Measurements from ENCODE around the gene RAB1B.

Gene RAB1B

GRCh38 chr11:66259956-66260355 lies 8.5 kb upstream of the RAB1B start:
- Mint-ChIP-seq H3K36me3 (ENCODE audit: low read depth) (peaks cover 37% of the 10 kb centered on the region), H3K27me3 (ENCODE audit: low read depth) (peaks cover 4% of the 10 kb centered on the region), H3K4me1 (peaks cover 21% of the 10 kb centered on the region), H3K9me3 (no peaks in the 10 kb centered on the region), H3K27ac (peak overlapping the region in 1 of 3 experiments; percentile 68), H3K4me3 (peak overlapping the region; percentile 62 to 93 (median 92))
- no peak for TF ChIP-seq CTCF (IDR thresholded peaks at IDR 0.05; ENCODE audit: unreplicated experiment in 3 of 3)

- H3K36me3 Mint-ChIP-seq (ENCODE audit: low read depth) = peaks cover 37% of the 10 kb centered on the region
- peaks cover 20% of the 10 kb centered on the region for H3K4me1 Mint-ChIP-seq
- TF ChIP-seq CTCF (IDR thresholded peaks at IDR 0.05; ENCODE audit: unreplicated experiment in 3 of 3) = no peak
- H3K9me3 Mint-ChIP-seq = no peaks in the 10 kb centered on the region
- peaks cover 3% of the 10 kb centered on the region for H3K27me3 Mint-ChIP-seq (ENCODE audit: low read depth)
- no peak overlapping the region for H3K4me3 Mint-ChIP-seq
- no peak overlapping the region for H3K27ac Mint-ChIP-seq
Observed at GRCh38 chr11:66261578-66261977, 6.9 kb upstream of the RAB1B start.

GRCh38 chr11:66262191-66262590 lies 6.2 kb upstream of the RAB1B start:
- Mint-ChIP-seq H3K4me3 (peak overlapping the region; percentile 27 to 62 (median 47)), H3K9me3 (no peaks in the 10 kb centered on the region), H3K27me3 (ENCODE audit: low read depth) (no peaks in the 10 kb centered on the region), H3K36me3 (ENCODE audit: low read depth) (peaks cover 37% of the 10 kb centered on the region), H3K27ac (no peak overlapping the region), H3K4me1 (peaks cover 20% of the 10 kb centered on the region)
- no peak for TF ChIP-seq CTCF (IDR thresholded peaks at IDR 0.05; ENCODE audit: unreplicated experiment in 3 of 3)

GRCh38 chr11:66262696-66263095 lies 5.7 kb upstream of the RAB1B start:
- TF ChIP-seq CTCF (IDR thresholded peaks at IDR 0.05; ENCODE audit: unreplicated experiment in 3 of 3) = no peak
- no peak overlapping the region for H3K4me3 Mint-ChIP-seq
- no peak overlapping the region for H3K27ac Mint-ChIP-seq
- H3K9me3 Mint-ChIP-seq = no peaks in the 10 kb centered on the region
- H3K36me3 Mint-ChIP-seq (ENCODE audit: low read depth) = peaks cover 37% of the 10 kb centered on the region
- H3K27me3 Mint-ChIP-seq (ENCODE audit: low read depth) = no peaks in the 10 kb centered on the region
- H3K4me1 Mint-ChIP-seq = peaks cover 22% of the 10 kb centered on the region

GRCh38 chr11:66263231-66263630 lies 5.2 kb upstream of the RAB1B start:
- Mint-ChIP-seq H3K36me3 (ENCODE audit: low read depth) (peaks cover 37% of the 10 kb centered on the region), H3K27me3 (ENCODE audit: low read depth) (no peaks in the 10 kb centered on the region), H3K4me1 (peaks cover 24% of the 10 kb centered on the region), H3K9me3 (no peaks in the 10 kb centered on the region), H3K27ac (no peak overlapping the region), H3K4me3 (no peak overlapping the region)
- TF ChIP-seq CTCF (IDR thresholded peaks at IDR 0.05; ENCODE audit: unreplicated experiment in 3 of 3) = no peak

- TF ChIP-seq CTCF (IDR thresholded peaks at IDR 0.05; ENCODE audit: unreplicated experiment in 3 of 3) = no peak
- no peak overlapping the region for H3K4me3 Mint-ChIP-seq
- no peak overlapping the region for H3K27ac Mint-ChIP-seq
- H3K36me3 Mint-ChIP-seq (ENCODE audit: low read depth) = peaks cover 37% of the 10 kb centered on the region
- H3K9me3 Mint-ChIP-seq = no peaks in the 10 kb centered on the region
- peaks cover 26% of the 10 kb centered on the region for H3K4me1 Mint-ChIP-seq
- no peaks in the 10 kb centered on the region for H3K27me3 Mint-ChIP-seq (ENCODE audit: low read depth)
Observed at GRCh38 chr11:66263785-66264184, 4.7 kb upstream of the RAB1B start.
